BJ (cell line): ENCODE measurements around the gene TST. TPM values are rescaled to one million over a fixed set of nuclear protein-coding genes. Genes with fewer than 3 reads are reported as not detected.

Experiments used
- CTCF ChIA-PET: fragments of 350-600 bp; formaldehyde crosslinking; extraction: SDS; loops from one replicate; lab custom pipeline; 2021; ENCODE audit warnings: antibody characterized with exemption, inconsistent platforms; lab: Yijun Ruan, JAX
- POLR2A ChIA-PET: fragments of 300-600 bp; sonication (Branson Sonifier 250); formaldehyde crosslinking; extraction: SDS; loops from one replicate; lab custom pipeline; 2021; ENCODE audit warnings: antibody characterized with exemption; lab: Charles Lee
- DNase-seq: peaks from one replicate; pipeline ENCODE4 v3.0.0-alpha.2; 2011; ENCODE audit warnings: low read depth
- H3K27me3 ChIP-seq: 2 replicates; pipeline ENCODE4 v1.6.0; 2011; ENCODE audit warnings: low read length; ENCODE audit not compliant: control insufficient read depth, insufficient read depth
- H3K36me3 ChIP-seq: 2 replicates; pipeline ENCODE4 v1.5.1; 2011; ENCODE audit warnings: low read length; ENCODE audit not compliant: control insufficient read depth, insufficient read depth
- H3K4me3 ChIP-seq: 2 replicates; pipeline ENCODE4 v1.5.1; 2011; ENCODE audit warnings: low read depth, mild to moderate bottlenecking, control low read depth, low read length
- CTCF ChIP-seq: IDR thresholded peaks from 2 replicates; pipeline ENCODE4 v1.5.1; 2011; ENCODE audit warnings: low read depth, mild to moderate bottlenecking, control low read depth, inconsistent platforms, low read length, moderate library complexity; ENCODE audit not compliant: insufficient read depth
- polyA minus RNA-seq: library from RNA; depleted of rRNA, polyadenylated mRNA; stranded (reverse); fragments of >200 nt; gene quantifications from 2 replicates; pipeline ENCODE4 v1.2.3, GENCODE V29; 2011; rRNA and poly(A)+ RNA removed
- polyA plus RNA-seq: library from polyadenylated mRNA; depleted of rRNA; stranded (reverse); fragments of >200 nt; gene quantifications from 2 replicates; pipeline ENCODE4 v1.2.3, GENCODE V29; 2011; rRNA removed

TST gene
- polyA plus RNA-seq (32.8 and 45.7 TPM in 2 replicates), polyA minus RNA-seq (17.1 and 24.3 TPM in 2 replicates)

GRCh38 chr22:37019309-37020191 is at the start of gene TST, which contains the start of gene MPST:
Gene TST, minus strand, starts transcription at chr22:37019447. Its CDS starts 715 bp downstream, at chr22:37018732.
Gene MPST, plus strand, starts transcription at chr22:37019742. Its CDS starts 95 bp downstream, at chr22:37019837.
- ChIA-PET POLR2A (interaction anchor here (0.5 kb wide), 1 partner anchor 17 kb away, joined by 4 read pairs; no protein-coding TSS in a partner anchor), CTCF (interaction anchor here (0.9 to 1.6 kb wide), 6 partner anchors 9 to 238 kb away, joined by 3 to 4 read pairs (median 3); no protein-coding TSS in a partner anchor)
- peaks cover 7% of the 10 kb centered on the region for H3K36me3 ChIP-seq
- TF ChIP-seq CTCF: no peak
- H3K4me3 ChIP-seq: peak within 1 kb of the TSS; percentile 90
- no peak for DNase-seq
- H3K27me3 ChIP-seq: no peaks in the 10 kb centered on the region

DNA sequence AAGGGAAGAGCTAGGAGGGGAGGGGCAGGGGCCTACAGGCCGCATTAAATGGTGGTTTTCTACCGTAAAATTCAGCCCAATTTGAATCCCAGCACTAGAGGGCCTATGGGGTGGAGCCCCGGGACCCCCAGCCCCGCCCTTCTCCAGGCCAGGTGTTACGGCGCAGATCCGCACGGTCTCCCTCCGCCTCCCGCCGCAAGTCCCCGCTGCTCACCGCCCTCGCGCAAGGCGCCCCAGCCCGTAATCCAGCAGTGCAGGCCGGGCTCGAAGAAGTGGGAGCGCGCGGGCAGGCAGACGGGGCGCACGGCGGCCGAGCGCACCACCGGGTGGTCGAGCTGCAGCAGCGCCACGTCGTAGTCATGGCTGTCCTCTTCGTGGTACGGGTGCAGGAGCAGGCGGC is 49.6 kb upstream of the TST start:
- peaks cover 22% of the 10 kb centered on the region for H3K27me3 ChIP-seq
- H3K4me3 ChIP-seq: no peak overlapping the region
- ChIA-PET CTCF (no interaction called here), POLR2A (no interaction called here)
- no peaks in the 10 kb centered on the region; the same call in 1 of the 2 replicates for H3K36me3 ChIP-seq
- DNase-seq: no peak
- TF ChIP-seq CTCF: no peak

DNA sequence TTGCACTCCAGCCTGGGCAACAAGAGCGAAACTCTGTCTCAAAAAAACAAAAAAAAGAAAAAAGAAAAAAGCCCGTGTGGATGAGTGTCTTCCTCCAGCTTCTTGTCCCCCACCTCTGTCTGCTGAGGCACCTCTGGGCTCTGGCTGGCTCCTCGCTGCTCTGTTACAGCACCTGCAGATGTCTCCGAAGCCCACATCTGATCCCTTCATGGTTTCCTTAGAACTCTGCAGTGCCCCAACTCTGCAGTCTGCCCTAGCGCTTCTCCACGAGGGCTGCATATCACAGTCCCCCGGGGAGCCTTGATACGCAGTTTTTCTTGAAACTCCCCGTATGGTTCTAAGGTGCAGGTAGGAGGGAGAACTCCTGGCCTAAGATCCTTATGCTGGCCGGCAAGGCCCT is 48.2 kb upstream of the TST start:
- no peaks in the 10 kb centered on the region; the same call in 1 of the 2 replicates for H3K36me3 ChIP-seq
- TF ChIP-seq CTCF: no peak
- peaks cover 22% of the 10 kb centered on the region for H3K27me3 ChIP-seq
- H3K4me3 ChIP-seq: no peak overlapping the region
- no peak for DNase-seq
- POLR2A ChIA-PET: no interaction called here
- CTCF ChIA-PET: interaction anchor here (1.1 kb wide), 1 partner anchor 133 kb away, joined by 3 read pairs; no protein-coding TSS in a partner anchor

DNA sequence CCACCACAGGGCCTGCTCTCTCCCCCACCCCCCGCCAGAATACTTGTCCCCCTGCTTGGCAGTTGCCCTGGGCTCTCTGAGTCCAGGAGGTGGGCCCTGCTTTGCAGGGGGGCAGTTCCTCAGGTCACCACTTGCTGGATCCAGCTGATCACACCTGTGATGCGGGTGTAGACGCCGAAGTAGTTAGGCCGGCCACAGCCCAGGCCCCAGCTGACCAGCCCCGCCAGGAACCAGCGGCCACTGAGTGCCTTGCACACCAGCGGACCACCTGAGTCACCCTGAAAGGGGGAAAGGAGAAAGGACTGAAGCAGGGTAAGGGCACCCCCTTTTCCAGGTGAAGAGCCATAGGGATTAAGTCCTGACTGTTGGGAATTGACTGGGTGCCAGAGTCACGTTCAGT is 46.7 kb upstream of the TST start:
- no peak for DNase-seq
- no peak overlapping the region for H3K4me3 ChIP-seq
- no peaks in the 10 kb centered on the region; the same call in 1 of the 2 replicates for H3K36me3 ChIP-seq
- CTCF ChIA-PET: no interaction called here
- TF ChIP-seq CTCF: no peak
- POLR2A ChIA-PET: no interaction called here
- peaks cover 22% of the 10 kb centered on the region for H3K27me3 ChIP-seq

GRCh38 chr22:37065180-37065579 is 45.9 kb upstream of the TST start:
- CTCF ChIA-PET: no interaction called here
- Histone ChIP-seq H3K36me3 (no peaks in the 10 kb centered on the region; the same call in 1 of the 2 replicates), H3K4me3 (no peak overlapping the region), H3K27me3 (peaks cover 18% of the 10 kb centered on the region)
- POLR2A ChIA-PET: no interaction called here
- TF ChIP-seq CTCF: no peak
- no peak for DNase-seq
